NCI-H446 (cell line): Measurements from ENCODE around the gene CYB561A3.

Experiments used
- DNase-seq, 2 experiments: peaks; one replicate each; lab custom pipeline; 2025; lab: John Stamatoyannopoulos, UW

The CYB561A3 gene

DNA sequence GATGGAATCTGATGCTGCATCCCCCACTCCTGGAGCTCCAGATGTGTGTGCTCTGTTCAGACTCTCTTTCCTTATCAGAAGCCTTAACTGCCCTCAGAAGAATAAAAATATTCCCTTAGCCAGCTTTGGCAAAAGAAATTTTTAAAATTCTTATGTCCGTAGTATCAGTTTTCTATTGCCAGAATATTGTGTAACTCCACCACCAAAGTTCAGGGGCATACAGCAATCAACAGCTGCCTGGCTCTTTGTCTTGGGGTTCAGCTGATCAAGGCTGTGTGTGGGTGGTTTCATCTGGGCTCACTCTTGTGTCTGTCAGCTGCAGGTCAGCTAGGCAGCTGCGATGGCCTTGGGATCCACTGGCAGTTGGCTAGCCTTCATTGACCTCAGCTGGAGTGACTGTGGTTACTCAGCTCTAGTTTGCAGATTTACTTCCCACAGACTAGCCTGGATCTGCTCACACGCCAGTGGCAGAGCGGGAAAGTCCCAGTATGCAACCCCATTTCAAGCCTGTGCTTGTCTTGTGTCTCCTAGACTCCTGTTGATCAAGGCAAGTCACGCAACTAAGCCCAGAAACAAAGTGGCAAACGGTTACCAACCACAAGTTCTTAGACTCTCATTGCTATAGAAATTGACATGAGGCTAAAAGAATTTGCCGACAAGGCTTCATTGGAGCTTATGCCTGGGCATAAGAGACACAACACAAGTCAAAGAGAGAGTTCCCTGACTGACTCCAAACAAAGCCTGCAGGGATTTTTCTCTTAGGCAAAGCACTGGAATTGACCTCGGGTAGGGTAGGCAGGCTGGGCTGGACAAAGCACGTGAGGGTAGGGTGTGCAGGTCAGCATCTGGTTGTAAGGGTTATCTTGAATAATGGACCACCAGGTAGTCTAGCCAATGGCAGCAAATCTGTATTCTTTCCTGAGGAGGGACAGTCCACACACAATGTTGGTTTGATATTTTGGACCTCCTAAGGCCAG, 8.0 kb upstream of the CYB561A3 start:
- no peak for DNase-seq

DNA sequence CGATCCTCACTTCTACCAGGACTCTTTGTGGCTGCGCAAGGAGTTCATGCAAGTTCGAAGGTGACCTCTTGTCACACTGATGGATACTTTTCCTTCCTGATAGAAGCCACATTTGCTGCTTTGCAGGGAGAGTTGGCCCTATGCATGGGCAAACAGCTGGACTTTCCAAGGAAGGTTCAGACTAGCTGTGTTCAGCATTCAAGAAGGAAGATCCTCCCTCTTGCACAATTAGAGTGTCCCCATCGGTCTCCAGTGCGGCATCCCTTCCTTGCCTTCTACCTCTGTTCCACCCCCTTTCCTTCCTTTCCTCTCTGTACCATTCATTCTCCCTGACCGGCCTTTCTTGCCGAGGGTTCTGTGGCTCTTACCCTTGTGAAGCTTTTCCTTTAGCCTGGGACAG, 7.0 kb upstream of the CYB561A3 start:
- no peak for DNase-seq

DNA sequence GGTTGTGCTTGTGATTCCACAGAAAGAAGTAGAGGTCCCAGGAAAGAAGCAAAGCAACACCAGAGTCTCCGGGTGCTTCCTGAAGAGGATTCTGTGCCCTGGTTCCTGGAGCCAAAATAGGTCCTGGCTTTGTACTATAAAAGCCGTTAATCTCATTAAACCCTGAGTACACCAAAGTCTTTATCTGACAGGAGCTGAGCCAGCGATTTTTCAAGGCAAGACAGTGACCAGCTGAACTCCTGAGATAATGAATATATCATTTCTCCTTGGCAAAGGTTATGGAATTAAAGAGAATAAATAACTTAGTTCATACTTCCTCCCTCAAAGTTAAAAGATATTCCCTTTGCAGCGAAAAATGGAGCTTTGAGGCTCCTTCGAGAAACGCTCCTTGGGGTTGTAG, 5.7 kb upstream of the CYB561A3 start:
- no peak for DNase-seq

DNA sequence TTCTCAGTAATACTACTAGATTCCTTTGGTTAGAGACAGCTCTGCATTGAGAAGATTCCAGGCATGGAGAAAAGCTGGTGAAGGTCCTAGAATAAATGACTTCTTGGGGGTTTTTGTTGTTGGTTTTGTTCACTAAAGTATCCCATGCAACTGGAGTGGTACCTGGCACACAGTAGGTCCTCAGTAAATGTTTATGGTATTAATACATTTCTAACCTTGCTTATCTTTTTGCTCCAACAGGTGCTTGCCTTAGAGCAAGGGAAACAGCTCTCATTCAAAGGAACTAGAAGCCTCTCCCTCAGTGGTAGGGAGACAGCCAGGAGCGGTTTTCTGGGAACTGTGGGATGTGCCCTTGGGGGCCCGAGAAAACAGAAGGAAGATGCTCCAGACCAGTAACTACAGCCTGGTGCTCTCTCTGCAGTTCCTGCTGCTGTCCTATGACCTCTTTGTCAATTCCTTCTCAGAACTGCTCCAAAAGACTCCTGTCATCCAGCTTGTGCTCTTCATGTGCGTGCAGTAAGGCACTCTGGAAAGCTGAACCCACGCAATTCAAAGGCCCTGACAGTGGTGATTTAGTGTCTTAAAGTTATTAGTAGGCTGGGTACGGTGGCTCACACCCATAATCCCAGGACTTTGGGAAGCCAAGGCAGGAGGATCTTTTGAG, 2.5 kb upstream of the CYB561A3 start:
- no peak for DNase-seq

DNA sequence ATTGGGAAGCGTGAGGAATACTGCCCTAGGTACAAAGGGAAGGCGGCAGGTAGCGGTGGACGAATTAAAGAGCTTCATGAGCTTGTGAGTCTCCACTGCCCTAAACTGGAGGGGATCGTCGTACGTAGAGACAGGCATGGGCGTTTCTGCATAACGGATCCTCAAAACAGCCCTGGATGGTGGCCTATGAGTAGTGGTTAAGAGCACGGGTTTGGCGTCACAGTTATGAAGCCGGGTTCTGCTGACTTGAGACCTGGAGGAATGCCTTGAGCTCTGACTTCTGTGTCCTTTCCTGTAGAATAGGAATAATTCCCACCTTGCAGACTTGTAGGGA, 827 bp upstream of the CYB561A3 start:
- no peak for DNase-seq

DNA sequence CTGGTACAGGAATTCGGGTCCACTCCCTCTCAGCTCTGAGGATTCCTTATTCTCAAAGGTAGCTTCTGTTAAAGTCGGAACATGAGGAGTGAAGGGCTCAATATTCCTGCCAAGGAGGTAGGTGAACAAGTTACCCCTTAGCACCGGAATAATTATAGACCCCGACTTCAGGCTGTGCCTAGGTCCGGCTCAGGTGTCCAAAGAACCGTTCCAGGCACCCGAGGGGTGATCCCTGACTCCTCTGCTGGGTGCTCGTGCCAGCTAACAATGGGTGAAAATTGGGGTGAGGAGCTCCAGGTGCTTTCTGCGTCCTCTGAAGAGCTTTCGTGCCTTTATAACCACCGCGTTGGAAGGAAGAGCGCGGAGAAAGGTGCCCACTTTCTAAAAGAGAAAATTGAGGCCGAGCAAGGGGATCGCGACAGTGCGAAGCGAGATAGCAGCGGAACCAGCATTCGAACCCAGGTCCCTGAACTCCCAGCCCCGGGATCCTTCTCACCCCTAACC, 393 bp downstream of the CYB561A3 start:
- no peak for DNase-seq

DNA sequence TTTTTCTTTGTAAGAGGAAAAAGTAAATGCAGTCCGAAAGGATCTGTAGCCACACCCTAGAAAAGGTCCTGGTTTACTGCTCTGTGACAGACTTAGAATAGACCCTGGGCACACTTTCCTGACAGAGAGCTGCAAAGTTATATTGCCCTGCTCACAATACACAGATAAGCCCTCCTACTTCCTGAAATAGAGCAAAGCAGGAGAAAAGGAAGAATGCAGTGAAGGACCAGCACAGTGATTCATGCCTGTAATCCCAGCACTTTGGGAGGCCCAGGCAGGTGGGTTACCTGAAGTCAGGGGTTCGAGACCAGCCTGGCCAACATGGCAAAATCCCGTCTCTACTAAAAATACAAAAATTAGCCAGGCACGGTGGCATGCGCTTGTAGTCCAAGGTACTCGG, 2.2 kb downstream of the CYB561A3 start:
- no peak for DNase-seq

DNA sequence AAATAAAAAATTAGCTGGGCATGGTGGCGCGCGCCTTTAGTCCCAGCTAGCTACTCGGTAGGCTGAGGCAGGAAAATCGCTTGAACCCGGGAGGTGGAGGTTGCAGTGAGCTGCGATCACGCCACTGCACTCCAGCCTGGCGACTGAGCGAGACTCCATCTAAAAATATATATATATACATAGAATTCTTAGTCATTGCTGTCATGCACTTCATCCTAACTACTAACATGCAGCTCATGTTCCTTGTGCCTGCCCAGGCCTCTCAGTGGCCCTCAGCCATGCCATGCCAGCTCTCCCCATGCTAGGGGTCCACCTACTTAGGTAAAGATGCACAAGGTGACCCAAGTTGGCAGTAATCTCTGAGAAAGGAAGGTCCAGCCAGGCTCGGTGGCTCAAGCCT, 3.1 kb downstream of the CYB561A3 start:
- DNase-seq: no peak

DNA sequence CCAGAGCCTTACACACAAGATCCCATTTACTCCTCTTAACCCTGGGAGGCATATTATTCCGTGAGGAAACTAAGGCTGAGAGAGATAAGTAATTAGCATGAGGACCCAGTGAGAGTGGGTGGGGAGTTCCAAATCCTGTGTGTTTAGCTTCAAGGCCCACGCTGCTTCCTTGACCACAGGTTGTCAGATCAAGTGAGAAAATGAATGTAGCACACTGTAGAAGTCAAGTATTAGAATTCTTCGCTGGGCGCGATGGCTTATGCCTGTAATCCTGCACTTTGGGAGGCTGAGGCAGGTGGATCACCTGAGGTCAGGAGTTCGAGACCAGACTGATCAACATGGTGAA, 3.8 kb downstream of the CYB561A3 start:
- DNase-seq: no peak

DNA sequence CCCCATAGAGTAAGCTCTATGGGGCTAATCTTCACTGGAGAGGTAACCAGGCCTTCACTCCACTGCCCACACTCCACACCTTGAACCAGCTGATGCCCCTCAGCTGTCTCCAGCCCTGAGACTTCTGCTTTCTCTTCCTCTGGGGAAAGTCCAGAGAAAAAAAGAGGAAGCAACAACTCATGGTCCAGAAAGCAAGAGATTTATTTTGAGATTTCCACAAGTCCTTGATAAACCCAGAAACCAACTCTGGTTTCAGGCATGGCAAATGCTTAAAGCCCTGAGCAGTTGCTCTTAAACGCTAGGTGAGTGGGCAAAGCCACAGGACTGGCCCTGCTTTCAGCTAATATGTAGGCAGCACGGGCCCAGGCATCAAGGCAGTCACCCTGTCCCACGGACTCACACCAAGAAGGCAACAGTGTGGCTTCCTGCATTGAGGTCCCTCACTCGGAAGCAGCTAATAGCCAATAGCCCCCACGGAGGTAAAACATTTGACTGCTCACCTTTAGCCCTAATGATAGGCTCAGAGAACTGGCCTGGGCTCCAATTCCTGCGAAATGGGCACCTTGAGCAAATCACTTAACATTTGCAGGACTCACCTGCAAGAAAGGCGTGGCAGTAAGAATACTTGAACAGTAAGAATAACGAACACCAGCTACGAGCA, 4.3 kb downstream of the CYB561A3 start:
- no peak for DNase-seq

DNA sequence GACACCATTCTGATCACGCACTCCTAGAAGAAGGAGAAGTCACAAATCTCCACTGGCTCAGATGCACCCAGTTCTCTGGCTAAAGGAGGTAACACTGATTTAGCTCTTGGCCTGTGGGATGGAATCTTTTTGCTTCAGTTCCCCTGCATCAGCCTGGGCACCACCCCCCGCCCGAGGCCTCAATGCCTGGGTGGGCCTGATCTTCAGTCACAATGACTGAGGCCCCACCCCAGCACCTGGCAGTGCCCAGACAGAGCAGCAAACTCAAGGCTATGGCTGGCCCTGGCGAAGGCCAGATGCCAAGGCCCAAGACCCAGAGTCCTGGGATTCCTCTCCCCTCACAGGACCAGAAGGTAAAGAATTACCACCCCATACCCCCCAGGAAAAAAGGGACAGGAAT, 5.0 kb downstream of the CYB561A3 start:
- no peak for DNase-seq

DNA sequence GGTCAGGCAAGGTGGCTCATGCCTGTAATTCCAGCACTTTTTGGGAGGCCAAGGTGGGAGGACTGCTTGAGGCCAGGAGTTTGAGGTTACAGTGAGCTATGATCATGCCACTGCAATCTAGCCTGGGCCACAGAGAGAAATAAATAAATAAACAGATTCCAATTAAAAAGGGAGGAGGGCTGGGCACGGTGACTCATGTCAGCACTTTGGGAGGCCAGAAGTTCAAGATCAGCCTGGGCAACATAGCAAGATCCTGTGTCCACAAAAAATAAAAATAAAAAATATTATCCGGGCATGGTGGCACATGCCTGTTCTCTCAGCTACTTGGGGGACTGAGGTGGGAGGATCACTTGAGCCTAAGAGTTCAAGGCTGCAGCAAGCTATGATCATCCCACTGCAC, 7.5 kb downstream of the CYB561A3 start:
- DNase-seq: no peak

DNA sequence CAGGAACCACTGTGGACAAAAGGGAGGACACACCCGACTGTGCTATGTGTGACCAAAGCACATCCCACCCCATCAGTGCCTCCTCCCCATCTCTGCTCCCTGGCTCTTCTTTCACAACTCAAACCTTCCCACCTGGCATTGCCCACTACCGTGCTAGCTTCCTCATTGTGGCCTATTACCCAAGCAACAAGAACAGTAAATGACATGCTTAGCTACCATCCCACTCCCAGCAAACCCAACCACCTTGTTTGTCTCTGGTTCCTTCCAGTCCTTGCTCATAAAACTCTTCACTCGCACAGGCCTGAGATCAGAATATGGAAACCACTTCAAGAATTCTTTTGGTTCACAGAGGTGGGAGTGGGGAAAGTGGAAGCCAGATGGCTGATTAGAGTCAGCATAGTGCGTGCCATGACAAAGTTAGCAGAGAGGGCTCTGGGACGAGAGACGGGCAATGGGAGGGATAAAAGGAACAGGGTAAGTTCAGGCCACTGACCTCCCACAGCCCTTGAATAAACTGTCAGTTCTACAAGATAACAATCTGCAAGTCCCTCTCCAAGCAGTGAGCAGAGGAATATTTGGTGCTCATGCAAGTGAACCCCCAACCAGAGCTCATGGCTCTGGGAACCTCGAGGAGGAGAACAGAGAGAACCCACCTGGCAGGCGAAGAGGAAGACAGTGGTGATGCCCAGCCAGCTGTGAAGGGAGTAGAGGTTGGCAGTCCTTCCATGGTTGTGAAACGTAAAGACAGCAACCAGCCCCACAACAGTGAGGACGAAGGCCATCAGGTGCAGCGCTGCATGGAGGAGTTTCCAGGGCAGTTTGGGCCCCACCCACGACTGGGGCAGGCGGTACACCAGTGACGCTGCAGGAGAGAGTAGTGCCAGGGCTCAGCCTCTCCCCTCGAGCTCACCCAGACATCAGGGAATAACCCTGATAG, 8.3 kb downstream of the CYB561A3 start:
- DNase-seq: no peak

DNA sequence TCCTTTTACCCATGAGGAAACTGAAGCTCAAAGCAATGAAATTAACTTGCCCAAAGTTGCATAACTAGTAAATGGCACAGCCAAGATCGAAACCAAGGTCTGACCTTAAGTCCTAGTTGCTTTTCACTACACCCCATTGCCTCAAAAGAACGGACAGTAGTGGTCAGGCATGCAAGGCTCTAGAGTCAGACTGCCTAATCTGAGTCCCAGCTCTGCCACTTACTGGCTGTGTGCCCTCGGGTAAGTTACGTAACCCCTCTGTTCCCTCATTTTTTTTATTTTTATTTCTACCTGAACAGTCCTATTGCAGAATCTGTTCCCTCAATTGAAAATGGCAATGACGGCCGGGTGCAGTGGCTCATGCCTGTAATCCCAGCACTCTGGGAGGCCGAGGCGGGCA, 9.6 kb downstream of the CYB561A3 start:
- no peak for DNase-seq

DNA sequence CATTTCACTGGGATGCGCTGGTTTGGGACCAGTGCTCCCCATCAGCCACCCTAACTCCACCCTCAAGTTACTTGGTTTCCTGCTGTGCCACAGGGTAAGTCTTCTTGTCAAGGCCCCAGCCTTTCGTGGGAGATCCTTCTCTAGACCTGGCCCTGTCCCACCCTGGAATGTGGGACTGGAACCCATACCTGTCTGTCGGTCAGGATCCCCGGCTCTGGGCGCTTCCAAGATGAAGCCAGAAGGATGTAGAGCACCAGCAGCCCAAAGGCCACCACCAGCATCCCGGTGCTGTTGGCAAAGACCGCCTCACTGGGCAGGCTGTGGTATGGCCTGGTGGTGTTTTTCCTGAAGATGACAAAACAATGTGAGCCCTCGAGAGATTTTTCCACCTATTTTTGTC, 10.9 kb downstream of the CYB561A3 start:
- DNase-seq: no peak

DNA sequence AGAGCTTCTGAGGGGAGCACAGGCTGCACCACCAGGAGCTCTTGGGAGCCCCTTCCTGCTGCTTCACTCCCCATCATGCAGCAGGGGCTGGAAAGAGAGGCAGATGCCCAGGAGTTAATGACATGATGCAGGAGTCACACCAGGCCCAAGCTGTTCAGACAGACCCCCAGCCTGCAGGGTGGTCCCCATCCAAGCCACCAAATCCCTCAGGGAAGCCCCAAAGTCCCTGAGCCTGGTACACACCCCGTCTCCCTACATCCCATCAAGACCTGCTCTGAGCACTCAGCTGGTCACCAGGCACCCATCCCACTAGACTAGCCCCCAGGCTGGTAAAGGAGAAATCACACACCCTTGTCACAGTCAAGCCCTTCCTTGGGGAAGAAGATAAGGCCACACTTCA, 11.3 kb downstream of the CYB561A3 start:
- no peak for DNase-seq

DNA sequence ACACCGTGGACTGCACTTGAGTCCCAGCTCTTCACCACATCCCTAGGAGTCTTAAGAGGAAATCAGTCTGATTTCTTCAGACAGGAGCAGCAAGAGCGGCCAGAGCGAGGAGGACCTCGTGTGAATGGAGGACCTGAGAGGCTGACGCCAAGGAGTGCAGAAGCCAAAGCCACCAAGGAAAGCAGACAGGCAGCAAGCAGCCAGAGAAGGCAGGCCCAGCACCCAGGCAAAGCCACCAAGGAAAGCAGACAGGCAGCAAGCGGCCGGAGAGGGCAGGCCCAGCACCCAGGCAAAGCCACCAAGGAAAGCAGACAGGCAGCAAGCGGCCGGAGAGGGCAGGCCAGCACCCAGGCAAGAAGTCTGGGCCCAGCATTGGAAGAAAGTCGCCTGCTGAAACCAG, 11.8 kb downstream of the CYB561A3 start:
- DNase-seq: no peak

DNA sequence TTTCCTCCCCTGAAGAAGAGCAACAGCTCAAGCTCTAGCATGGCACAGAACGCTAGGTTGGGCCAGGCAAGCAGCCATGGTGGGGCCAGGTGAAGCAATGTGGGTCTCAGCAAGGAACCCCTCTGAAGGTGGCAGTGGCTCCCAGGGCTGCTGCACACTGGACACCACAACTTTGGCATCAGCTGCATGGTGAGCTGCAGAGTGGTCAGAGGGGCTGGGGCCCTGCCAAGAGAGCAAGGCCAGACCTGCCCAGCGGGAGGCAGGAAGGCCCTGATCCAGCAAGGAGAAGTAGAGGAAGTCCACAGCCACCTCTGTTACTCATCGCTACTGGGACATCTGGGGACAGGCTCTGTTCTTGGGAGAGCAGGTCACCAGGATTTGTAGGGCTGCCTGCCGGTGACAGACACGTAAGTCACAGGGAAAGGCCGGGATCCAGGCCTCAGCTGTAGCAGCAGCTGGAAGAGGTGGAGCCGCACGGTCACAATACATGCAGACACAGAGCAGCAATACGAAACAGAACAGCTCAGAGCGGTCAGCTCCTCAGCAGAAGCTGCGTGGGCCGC, 12.4 kb downstream of the CYB561A3 start:
- DNase-seq: no peak

DNA sequence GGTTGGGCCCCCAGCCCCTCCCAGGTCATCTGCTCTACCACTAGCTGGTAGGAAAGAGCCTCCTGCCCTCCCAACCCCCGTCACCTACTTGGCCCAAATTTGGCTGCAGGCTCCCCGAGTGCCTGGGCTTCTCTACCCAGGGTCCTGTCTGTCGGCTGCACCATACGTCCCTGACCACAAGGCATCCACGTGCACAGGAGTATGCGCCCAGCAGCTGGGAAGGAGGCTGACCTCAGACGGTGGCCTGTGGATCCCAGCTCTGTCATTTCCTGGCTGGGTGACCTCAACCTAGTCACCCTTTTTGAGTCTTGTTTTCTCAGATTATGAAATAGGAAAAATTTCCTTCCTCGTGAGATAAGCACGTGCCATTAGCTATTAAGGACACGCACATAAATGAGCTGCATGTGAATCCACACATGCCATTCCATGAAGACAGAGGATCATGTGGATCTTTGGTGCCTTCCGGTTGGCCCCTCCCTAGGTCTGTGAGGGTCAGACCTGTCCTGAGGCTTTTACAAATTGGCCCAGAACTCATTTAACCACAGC, 13.7 kb downstream of the CYB561A3 start:
- no peak for DNase-seq

DNA sequence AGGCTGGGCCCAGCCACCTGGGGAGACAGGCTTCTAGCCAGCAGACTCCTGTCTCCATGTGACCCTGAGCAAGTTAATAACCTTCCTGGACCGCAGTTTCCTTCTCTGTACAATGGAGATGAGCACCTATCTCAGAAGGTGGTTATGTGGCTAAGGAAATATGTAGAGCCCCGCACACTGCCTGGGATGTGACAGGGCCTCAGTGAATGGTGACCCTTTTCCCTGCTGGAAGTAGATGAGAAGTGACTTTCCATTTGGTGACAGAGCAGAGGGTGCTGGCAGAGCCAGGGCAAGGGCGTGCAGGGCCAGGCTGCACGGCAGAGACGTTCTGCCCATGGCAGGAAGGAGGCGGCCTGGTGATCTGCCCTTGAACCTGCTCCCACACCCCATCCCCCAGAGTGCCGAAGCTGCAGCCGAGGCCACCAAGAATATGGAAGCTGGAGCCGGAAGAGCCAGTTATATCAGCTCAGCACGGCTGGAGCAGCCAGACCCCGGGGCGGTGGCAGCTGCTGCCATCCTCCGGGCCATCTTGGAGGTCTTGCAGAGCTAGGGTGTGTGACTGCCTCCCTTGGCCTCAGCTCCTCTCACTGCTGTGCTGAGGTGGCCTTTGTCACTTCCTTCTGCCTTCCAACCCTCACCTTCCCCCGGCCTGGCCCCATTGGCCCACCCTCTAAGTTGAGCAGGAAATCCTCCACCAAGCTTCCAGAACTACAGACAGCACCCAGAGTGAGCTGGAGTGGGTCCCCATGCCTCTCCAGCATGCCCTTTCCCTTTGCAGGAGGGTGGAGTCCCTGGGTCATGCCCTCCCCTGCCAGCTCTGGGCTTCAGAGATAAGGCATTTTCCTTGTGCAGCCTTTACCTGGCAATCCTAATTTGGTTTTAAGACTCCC, 15.5 kb downstream of the CYB561A3 start:
- DNase-seq: no peak
